Testis (tissue), 3 donors: Measurements from ENCODE around the gene ZNF883. TPM values are rescaled to one million over a fixed set of nuclear protein-coding genes. Genes with fewer than 3 reads are reported as not detected.

Experiments
- DNase-seq: peaks from one replicate; pipeline ENCODE4 v3.0.0-alpha.2; 2019
- H3K27ac ChIP-seq, 2 donors: fragments of 200-600 bp; sonication (generic); one replicate each; pipeline ENCODE4 v1.5.1; 2019
- H3K27me3 ChIP-seq: fragments of 200-600 bp; sonication (generic); one replicate; pipeline ENCODE4 v1.5.1; 2019
- H3K36me3 ChIP-seq: fragments of 200-600 bp; sonication (generic); one replicate; pipeline ENCODE4 v1.5.1; 2017; ENCODE audit warnings: low read depth; ENCODE audit errors: missing control alignments
- H3K4me1 ChIP-seq: fragments of 200-600 bp; sonication (generic); one replicate; pipeline ENCODE4 v1.5.1; 2019
- H3K4me3 ChIP-seq, 2 donors: fragments of 200-600 bp; sonication (generic); one replicate each; pipeline ENCODE4 v1.5.1; 2017 to 2019
- H3K9me3 ChIP-seq: fragments of 200-600 bp; sonication (generic); one replicate; pipeline ENCODE4 v1.5.1; 2017
- CTCF ChIP-seq, 3 experiments: fragments of 450-650 bp in 2 of 3; fragments of 200-600 bp in 1 of 3; sonication (generic) in 1 of 3; IDR thresholded peaks; one replicate each; pipeline ENCODE4 v1.5.1; 2016 to 2019; ENCODE audit warnings: antibody characterized with exemption in 3 of 3, mild to moderate bottlenecking in 2 of 3, moderate library complexity in 1 of 3
- POLR2A ChIP-seq: fragments of 450-650 bp; IDR thresholded peaks from one replicate; pipeline ENCODE4 v1.6.1; 2017; ENCODE audit warnings: antibody characterized with exemption, mild to moderate bottlenecking, moderate library complexity
- WGBS, 2 donors: methylation state at CpG; one replicate each; pipeline ENCODE4 v1.1.5; 2018; 5-methylcytosine and 5-hydroxymethylcytosine counted together
- intact Hi-C: fragments of 100-400 bp; cut with DNase I; formaldehyde crosslinking; loops from one replicate; pipeline ENCODE4 v1.15.1; 2023; ENCODE audit warnings: low total_unique reads
- polyA plus RNA-seq: library from polyadenylated mRNA; stranded (reverse); fragments of 350-450 nt; fragmentation: Illumina TruSeq; extraction: RNeasy Lipid Tissue Mini Kit (QIAGEN cat#74804); gene quantifications from one replicate; pipeline ENCODE4 v1.2.3, GENCODE V29; 2014; ENCODE audit warnings: low read depth, low replicate concordance; ENCODE audit not compliant: insufficient read depth
- total RNA-seq, 2 donors: library from RNA; depleted of rRNA; stranded (reverse); fragments of >200 nt; gene quantifications; one replicate each; pipeline ENCODE4 v1.2.3, GENCODE V29; 2016

The ZNF883 gene
- total and polyA plus RNA-seq, 3 donors from 2014 or later = 2.8 to 8.9 (median 8.6) TPM

- no peak overlapping the region for H3K4me3 ChIP-seq
- intact Hi-C loops = no loop called here
- no peaks in the 10 kb centered on the region for H3K27me3 ChIP-seq
- TF ChIP-seq POLR2A = no peak
- TF ChIP-seq CTCF (IDR thresholded peaks at IDR 0.05) = no peak
- H3K27ac ChIP-seq = no peak overlapping the region
- WGBS, 2 donors = 49 to 74% methylated on average over 2 of the region's 2 CpGs
- H3K9me3 ChIP-seq = no peaks in the 10 kb centered on the region
- H3K4me1 ChIP-seq = no peaks in the 10 kb centered on the region
- DNase-seq = no peak
- no peaks in the 10 kb centered on the region for H3K36me3 ChIP-seq
Measured at GRCh38 chr9:112914524-112914923, 97.5 kb downstream of the ZNF883 start.

GRCh38 chr9:112913326-112913725 lies 98.7 kb downstream of the ZNF883 start:
- Histone ChIP-seq H3K27ac (no peak overlapping the region), H3K9me3 (no peaks in the 10 kb centered on the region), H3K27me3 (no peaks in the 10 kb centered on the region), H3K4me1 (no peaks in the 10 kb centered on the region), H3K36me3 (no peaks in the 10 kb centered on the region), H3K4me3 (no peak overlapping the region)
- TF ChIP-seq POLR2A (no peak), CTCF (IDR thresholded peaks at IDR 0.05) (no peak)
- DNase-seq = no peak
- intact Hi-C loops = no loop called here
- WGBS, 2 donors = 70 to 85% methylated on average over 4 of the region's 4 CpGs

GRCh38 chr9:112912636-112913035 lies 99.4 kb downstream of the ZNF883 start:
- Histone ChIP-seq H3K4me1 (no peaks in the 10 kb centered on the region), H3K9me3 (no peaks in the 10 kb centered on the region), H3K27me3 (no peaks in the 10 kb centered on the region), H3K27ac (no peak overlapping the region), H3K36me3 (no peaks in the 10 kb centered on the region), H3K4me3 (no peak overlapping the region)
- WGBS, 2 donors = 84 to 90% methylated on average over 3 of the region's 3 CpGs
- no peak for DNase-seq
- TF ChIP-seq POLR2A (no peak), CTCF (IDR thresholded peaks at IDR 0.05) (no peak)
- intact Hi-C loops = no loop called here

GRCh38 chr9:112911736-112912135 lies 100.3 kb downstream of the ZNF883 start:
- WGBS, 2 donors = 89 to 90% methylated on average over 2 of the region's 2 CpGs
- H3K4me1 ChIP-seq = no peaks in the 10 kb centered on the region
- intact Hi-C loops = no loop called here
- H3K4me3 ChIP-seq = no peak overlapping the region
- no peak for TF ChIP-seq CTCF (IDR thresholded peaks at IDR 0.05)
- TF ChIP-seq POLR2A = no peak
- no peaks in the 10 kb centered on the region for H3K9me3 ChIP-seq
- no peak for DNase-seq
- no peak overlapping the region for H3K27ac ChIP-seq
- H3K27me3 ChIP-seq = no peaks in the 10 kb centered on the region
- H3K36me3 ChIP-seq = no peaks in the 10 kb centered on the region

Other genes starting within 250 kb of the ZNF883 start
- gene SLC46A2, start 121.3 kb downstream of the ZNF883 start, total RNA-seq = 1 to 10 TPM; 1.4 to 2.4 TPM
- 1.9 TPM for gene SLC46A2, start 121.3 kb downstream of the ZNF883 start, polyA plus RNA-seq
- 1 to 10 TPM; 3.4 to 3.5 TPM for gene ZFP37, start 44.5 kb upstream of the ZNF883 start, total RNA-seq
- gene ZFP37, start 44.5 kb upstream of the ZNF883 start, polyA plus RNA-seq = 1.3 TPM
- gene SLC31A2, start 138.8 kb upstream of the ZNF883 start, total RNA-seq = 10 to 100 TPM; 40.3 to 42.4 TPM
- 38.8 TPM for gene SLC31A2, start 138.8 kb upstream of the ZNF883 start, polyA plus RNA-seq
- 10 to 100 TPM; 23.1 to 23.5 TPM for gene FKBP15, start 209.1 kb upstream of the ZNF883 start, total RNA-seq
- gene FKBP15, start 209.1 kb upstream of the ZNF883 start, polyA plus RNA-seq = 14.7 TPM
- 10 to 100 TPM; 12.3 to 21.9 TPM for gene SLC31A1, start 209.4 kb upstream of the ZNF883 start, total RNA-seq
- 15.3 TPM for gene SLC31A1, start 209.4 kb upstream of the ZNF883 start, polyA plus RNA-seq